ENCODE results near the gene FHL3. TPM values are rescaled to one million over a fixed set of nuclear protein-coding genes. Genes with fewer than 3 reads are reported as not detected.
"Not testable (repeated sequence)": the region's sequence is repeated elsewhere in the genome, so short reads cannot be mapped to it uniquely, and the experiment has no call there.

FHL3 gene
- total RNA-seq, 2 donors from 2014 or later: 17.9 to 39.0 TPM

DNA sequence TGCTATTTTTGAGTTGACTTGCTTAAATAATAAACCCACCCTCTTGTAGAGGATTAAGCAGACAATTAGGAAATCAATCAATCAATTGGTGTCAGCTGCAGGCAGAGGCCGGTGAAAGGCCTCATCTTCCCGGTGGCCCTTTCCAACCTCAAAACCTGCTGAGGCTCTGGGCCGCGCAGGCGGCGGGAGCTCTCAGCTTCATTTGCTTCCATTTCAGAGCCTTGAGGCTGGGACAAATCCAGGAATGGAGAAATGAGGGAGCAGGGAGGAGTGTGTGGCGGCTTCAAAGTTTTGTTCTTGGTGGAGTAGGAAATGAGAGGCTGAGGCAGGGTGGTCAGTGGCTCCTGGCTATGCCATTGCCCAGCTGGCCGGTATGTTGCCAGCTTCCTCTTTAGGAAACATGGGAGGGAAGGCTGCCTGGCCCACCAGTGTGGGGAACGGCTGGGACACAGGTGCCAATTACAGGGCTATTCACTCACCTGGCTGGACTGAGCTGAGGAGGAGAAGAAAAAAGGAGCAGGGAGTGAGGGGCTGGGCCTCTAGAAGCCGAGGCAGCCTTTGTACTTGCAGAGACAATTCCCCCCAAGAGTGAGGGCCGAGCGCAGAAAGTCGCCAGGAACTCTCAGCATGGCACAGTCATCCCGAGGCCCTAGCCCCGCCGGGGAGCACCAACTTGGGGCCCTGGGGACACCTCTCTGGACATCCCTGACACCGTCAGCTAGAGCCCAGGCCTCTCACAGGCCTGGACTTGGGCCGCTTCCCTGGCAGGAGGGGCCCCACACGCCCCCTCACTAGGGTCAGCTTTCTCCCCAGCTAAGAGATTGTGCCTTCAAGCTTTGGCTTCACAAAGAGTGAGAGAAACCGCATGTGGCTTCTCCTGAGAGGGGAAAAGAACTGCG lies 36.9 kb upstream of the FHL3 start:
- no peaks in the 10 kb centered on the region for H3K36me3 Mint-ChIP-seq
- no peak for ATAC-seq
- H3K27ac Mint-ChIP-seq: no peak overlapping the region
- H3K9me3 Mint-ChIP-seq: no peaks in the 10 kb centered on the region
- DNase-seq (ENCODE audit: low spot score in 2 of 2): no peak

DNA sequence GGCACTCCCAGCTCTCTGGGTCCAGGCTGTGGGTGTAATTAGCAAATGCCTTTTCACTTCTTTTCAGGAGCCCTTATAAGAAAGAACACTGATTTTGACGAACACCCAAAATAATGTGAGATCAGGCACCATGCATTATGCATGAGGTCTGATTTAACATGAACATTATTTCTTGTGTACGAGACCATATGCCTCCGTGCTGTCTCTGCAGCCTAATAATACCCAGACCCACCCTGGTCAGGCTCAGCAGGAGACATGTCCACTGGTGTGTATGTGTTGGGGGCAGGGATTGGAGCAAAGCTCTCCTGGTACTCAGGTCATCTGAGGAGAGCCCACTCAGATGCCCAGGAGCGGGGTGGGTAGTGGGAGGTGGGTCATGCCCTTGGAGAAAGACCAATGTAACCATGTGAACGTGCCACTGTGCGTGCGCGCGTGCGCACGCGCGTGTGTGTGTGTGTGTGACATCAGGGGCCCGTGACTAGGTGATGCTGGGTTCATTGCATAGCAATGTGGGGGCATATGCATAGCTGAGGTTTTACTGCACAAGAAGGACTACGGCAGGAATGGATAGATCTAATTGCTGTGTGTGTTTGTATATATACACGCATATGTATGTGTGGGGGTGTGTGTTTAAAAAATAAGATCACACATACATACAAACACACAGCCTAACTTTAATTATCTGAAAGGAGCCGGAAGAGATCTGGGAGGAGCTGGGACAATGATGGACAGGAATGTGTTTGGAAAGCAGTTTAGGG lies 34.2 kb upstream of the FHL3 start:
- Mint-ChIP-seq H3K27ac (no peak overlapping the region), H3K36me3 (no peaks in the 10 kb centered on the region), H3K9me3 (no peaks in the 10 kb centered on the region)
- ATAC-seq: no peak
- DNase-seq (ENCODE audit: low spot score in 2 of 2): no peak

DNA sequence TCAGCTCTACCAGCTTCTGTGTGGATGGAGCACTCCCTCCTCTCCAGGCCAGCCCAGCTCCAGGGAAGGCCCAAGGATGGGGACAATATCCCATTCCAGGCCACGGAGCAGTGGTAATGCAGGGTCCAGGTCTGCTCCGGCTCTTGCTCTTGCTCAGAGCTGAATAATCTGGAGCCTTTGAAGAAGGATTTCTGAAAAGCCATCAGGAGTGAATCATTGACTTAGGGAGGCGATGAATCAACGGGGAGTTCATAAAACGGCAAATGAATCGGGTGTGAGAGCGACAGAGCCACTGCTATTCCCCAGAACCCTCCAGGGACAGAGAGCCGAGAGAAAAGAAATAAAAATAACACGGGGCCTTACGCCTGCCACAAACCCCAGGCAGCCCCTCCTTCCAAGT lies 33.5 kb upstream of the FHL3 start:
- ATAC-seq (peak in 1 of 2 donors; percentile 21), DNase-seq (ENCODE audit: low spot score in 2 of 2) (no peak)
- Mint-ChIP-seq H3K36me3 (no peaks in the 10 kb centered on the region), H3K27ac (no peak overlapping the region), H3K9me3 (no peaks in the 10 kb centered on the region)

DNA sequence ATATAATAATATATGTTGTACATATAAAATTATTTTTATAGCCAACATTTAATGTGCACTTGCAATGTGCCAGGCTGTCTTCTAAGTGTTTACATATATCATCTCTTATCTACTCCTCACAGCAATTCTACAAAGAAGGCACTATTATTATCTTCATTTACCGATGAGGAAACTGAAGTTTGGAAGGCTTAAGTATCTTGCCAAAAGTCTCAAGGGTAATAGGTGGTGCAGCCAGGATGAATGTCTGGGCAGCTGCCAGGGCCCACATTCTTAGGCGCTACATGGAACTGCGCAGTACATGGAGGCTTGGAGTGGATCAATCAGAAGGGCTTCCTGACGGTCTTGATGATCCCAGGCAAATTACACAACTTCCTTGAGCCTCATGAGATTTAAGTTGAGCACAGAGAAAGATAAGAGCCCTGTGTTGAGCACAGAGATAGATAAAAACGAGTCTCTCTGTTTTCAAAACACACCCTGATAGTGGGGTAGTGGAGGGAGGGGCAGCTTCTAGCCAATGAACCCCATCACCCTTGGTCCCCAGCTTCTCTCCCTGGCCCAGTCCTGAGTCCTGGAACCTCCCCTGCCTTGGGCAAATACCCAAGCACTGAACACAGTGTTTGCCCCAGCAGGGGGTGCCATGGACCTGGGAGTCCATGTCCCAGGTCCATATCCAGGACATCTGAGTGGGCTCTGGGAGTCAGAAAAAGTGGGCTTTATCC lies 32.1 kb upstream of the FHL3 start:
- ATAC-seq (no peak), DNase-seq (ENCODE audit: low spot score in 2 of 2) (no peak)

DNA sequence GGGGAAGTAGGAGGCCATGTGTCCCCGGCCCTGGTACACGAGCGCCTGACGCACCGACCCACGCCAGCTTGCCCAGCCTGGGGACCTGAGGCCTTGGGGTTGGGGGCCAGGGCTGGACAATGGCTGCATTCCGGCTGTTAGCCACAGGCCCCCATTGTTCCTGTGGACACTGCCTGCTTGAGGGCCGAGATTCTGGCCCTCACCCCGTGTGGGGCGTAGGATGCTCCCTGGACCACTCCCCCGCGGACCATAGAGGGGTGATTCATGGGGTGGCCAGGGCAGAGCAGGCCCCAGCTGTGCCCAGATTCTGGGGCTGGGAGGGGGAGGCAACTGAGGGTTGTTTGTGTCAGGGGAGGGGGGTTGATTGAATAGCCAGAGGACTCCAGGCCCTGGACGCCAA lies 29.6 kb upstream of the FHL3 start:
- ATAC-seq: no peak
- no peak overlapping the region for H3K27ac Mint-ChIP-seq
- H3K36me3 Mint-ChIP-seq: no peaks in the 10 kb centered on the region
- DNase-seq (ENCODE audit: low spot score in 2 of 2): no peak
- H3K9me3 Mint-ChIP-seq: no peaks in the 10 kb centered on the region

More for the DNA sequence above, 32.1 kb upstream of the FHL3 start:
- H3K36me3 Mint-ChIP-seq: no peaks in the 10 kb centered on the region
- H3K9me3 Mint-ChIP-seq: no peaks in the 10 kb centered on the region
- H3K27ac Mint-ChIP-seq: no peak overlapping the region

DNA sequence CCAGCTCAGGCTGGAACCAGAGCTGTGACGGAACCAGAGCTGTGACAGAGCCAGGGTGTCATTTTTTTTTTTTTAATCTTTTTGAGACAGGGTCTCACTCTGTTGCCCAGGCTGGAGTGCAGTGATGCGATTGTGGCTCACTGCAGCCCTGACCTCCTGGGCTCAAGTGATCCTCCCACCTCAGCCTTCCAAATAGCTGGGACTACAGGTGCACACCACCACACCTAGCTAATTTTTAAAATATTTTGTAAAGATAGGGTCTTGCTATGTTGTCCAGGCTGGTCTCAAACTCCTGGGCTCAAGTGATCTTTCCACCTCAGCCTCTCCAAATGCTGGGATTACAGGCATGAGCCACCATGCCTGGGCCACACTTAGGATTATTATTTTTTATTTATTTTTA lies 27.7 kb upstream of the FHL3 start:
- not testable (repeated sequence) for H3K36me3 Mint-ChIP-seq; H3K9me3 Mint-ChIP-seq; H3K27ac Mint-ChIP-seq; ATAC-seq; DNase-seq (ENCODE audit: low spot score in 2 of 2)

DNA sequence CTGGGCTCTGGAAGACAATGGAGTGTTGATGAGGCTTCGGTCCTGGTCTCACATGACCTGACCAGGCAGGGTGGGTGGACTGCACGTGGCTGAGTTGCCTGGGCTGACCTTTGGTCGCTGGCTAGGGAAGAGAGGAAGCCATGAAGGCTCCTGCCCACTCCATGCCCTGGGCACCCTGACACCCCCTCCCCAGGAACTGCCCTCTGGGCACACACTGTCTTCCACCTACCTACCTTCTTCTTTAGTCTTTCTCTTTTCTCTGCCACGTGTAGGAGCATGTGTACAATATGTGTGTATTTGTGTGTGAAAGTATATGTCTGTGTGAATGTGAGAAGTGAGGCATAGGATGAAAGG lies 26.2 kb upstream of the FHL3 start:
- H3K9me3 Mint-ChIP-seq: no peaks in the 10 kb centered on the region
- H3K27ac Mint-ChIP-seq: no peak overlapping the region
- no peaks in the 10 kb centered on the region for H3K36me3 Mint-ChIP-seq
- DNase-seq (ENCODE audit: low spot score in 2 of 2) (peak in 1 of 2 donors; percentile 53), ATAC-seq (no peak)

DNA sequence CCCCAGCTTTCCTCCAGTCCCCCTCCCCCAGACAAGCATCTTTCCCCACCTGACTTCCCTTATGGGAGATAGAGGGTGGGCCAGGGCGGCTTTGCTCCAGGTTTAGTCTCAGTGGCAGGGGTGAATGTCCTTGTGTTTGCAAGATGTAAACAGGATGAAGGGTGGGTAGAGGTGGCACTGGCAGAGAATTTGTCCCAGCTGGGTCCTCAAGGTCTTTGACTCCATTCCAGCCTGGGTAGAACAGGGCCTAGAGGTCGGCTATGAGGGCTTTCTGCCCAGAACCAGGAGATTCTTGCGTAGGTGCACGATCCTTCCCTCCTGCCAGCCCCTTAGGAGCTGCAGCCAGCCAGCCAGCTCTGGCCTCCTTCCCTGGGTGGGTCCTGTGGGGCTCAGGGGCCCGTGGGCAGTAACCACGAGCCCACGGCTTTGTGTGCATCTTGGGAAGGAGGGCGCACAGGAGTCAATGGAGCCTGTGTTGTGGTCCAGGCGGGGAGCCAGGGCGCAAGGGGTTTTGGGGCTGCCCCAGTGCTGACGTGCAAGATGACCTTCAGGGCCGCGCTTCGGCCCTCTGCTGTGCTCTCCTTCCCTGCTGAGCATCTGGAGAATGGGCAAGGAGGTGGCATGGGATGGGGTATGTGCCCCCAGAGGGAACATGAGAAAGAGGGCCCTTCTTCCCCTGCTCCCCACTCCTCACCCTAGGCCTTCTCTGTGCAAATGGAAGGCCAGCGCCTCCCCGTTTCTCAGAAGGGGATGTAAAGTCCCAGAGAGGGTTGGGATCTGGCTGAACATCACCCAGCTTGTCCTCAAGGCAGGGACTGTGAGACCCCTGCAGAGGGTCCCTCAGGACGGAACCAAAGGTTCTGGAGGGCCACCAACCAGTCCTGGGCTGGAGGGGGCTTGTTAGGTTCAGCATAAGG lies 25.5 kb upstream of the FHL3 start:
- Mint-ChIP-seq H3K27ac (peak overlapping the region; percentile 92 to 93), H3K36me3 (no peaks in the 10 kb centered on the region), H3K9me3 (no peaks in the 10 kb centered on the region)
- ATAC-seq (no peak), DNase-seq (ENCODE audit: low spot score in 2 of 2) (no peak)

DNA sequence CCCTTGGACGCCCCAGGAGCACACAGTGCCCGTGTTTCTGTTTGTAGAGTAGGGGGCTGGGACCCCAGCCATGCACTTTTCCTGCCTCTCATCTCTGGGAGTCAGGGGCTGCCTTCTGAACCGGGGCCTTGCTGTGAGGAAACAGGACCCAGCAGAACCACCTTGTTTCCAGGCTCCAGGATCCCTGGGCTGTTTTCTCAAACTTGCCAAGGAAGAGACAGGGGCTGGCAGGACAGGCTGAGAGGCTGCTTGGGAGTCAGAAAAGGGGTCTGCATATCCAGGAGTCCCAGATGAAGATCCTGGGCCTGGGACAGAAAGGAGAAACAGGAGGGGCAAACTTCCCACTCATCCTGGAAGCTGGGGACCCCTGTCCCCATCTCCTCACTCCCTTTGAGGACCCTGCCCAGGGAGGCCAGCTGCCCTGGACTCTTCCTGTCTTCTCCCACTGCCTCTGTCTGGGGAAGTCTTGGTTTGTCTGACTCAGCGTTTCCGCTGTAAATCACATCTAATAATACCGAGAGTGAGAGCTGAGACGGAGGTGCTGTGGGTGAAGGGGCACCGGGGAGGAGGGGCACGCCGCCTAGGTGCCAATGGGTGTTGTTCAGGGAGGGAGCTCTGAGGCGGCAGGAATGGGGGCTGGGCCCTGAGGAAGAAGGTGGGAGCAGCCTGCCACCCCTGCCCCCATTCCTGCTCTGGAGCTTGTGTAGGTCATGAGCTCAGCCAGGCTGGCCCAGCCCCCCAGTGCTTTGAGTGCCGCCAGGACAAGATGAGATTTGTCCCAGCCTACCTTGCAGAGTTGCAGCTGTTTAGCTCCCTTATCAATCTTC lies 24.6 kb upstream of the FHL3 start:
- peak; percentile 58 to 67 for ATAC-seq
- peak overlapping the region; percentile 92 to 95 for H3K27ac Mint-ChIP-seq
- H3K36me3 Mint-ChIP-seq: no peaks in the 10 kb centered on the region

DNA sequence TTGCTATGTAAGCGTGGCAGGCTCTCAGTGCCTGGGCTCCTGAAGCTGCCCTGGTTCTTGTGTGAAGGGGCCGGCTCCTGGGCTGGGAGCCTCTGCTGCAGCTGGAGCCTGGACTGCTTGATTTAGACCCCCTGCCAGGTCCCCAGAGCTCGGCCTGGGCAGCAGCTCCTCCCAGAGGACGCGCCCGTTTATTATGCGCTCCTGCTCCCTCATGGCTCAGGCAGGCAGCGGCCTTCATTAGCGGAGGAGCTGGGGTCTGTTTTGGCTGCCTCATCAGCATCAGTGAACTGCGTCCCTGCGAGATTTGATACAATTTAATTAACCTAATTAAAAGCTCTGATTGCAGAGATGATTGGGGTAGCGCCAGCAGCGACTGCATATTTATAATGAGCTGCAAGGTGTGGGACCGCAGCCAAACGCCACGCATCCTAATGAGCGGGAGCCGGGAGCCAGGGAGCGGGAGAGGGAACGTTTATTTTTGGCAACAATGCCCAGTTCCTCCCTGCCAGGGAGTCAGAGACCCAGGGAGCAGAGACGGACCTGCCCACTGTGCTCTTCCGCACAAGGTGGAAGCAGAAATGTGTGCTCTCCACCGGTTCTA lies 23.9 kb upstream of the FHL3 start:
- H3K36me3 Mint-ChIP-seq: no peaks in the 10 kb centered on the region
- no peak for ATAC-seq
- peak overlapping the region; percentile 92 to 95 for H3K27ac Mint-ChIP-seq
- no peaks in the 10 kb centered on the region for H3K9me3 Mint-ChIP-seq
- peak in 1 of 2 donors; percentile 46 for DNase-seq (ENCODE audit: low spot score in 2 of 2)

More for the DNA sequence above, 24.6 kb upstream of the FHL3 start:
- H3K9me3 Mint-ChIP-seq: no peaks in the 10 kb centered on the region
- peak; percentile 72 to 82 for DNase-seq (ENCODE audit: low spot score in 2 of 2)

DNA sequence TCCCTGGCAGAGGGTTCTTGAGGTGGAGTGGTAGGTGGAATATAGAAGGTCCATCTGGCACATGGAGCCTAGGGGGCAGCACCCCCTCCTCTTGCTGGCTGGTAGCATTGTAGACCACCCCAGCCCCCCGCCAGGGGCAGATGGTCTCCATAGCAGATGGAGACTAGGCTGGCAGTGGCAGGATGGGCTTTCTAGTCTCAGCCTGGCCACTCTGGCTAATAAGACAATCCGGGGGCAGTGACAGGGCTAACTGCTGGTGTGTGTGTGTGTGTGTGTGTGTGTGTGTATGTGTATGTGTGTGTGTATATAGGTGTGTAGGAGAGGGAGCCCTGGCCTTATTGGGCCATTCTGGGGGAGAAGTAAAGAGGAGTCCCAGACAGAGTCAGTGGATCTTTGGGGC lies 23.4 kb upstream of the FHL3 start:
- no peaks in the 10 kb centered on the region for H3K9me3 Mint-ChIP-seq
- peak overlapping the region; percentile 92 to 95 for H3K27ac Mint-ChIP-seq
- no peak for ATAC-seq
- no peaks in the 10 kb centered on the region for H3K36me3 Mint-ChIP-seq
- DNase-seq (ENCODE audit: low spot score in 2 of 2): no peak

DNA sequence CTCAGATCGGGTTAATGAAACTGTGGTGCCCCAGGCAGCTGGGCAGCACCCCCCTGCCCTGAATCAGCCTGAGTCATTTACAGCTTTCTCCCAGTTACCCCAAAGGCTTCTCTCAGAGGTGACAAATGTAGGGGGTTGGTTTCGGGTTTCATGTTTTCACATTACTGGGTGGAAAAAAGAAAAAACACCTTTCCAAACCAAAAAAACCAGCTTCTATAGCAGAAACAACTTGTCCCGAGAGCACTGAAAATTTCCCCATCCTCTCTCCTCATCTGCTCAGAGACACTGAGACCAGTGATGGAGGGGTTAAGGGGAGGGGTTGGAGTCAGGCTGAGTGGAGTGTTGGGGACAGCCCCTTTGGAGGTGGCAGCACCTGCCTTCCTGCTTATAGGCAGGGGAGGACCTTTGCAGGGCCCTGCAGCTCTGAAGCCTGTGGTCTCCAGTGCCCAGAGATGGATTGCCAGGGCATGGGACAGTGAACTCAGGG lies 22.8 kb upstream of the FHL3 start:
- DNase-seq (ENCODE audit: low spot score in 2 of 2): peak; percentile 75 to 85
- H3K9me3 Mint-ChIP-seq: no peaks in the 10 kb centered on the region
- ATAC-seq: peak; percentile 86 to 89
- no peaks in the 10 kb centered on the region for H3K36me3 Mint-ChIP-seq
- peak overlapping the region; percentile 92 to 95 for H3K27ac Mint-ChIP-seq

DNA sequence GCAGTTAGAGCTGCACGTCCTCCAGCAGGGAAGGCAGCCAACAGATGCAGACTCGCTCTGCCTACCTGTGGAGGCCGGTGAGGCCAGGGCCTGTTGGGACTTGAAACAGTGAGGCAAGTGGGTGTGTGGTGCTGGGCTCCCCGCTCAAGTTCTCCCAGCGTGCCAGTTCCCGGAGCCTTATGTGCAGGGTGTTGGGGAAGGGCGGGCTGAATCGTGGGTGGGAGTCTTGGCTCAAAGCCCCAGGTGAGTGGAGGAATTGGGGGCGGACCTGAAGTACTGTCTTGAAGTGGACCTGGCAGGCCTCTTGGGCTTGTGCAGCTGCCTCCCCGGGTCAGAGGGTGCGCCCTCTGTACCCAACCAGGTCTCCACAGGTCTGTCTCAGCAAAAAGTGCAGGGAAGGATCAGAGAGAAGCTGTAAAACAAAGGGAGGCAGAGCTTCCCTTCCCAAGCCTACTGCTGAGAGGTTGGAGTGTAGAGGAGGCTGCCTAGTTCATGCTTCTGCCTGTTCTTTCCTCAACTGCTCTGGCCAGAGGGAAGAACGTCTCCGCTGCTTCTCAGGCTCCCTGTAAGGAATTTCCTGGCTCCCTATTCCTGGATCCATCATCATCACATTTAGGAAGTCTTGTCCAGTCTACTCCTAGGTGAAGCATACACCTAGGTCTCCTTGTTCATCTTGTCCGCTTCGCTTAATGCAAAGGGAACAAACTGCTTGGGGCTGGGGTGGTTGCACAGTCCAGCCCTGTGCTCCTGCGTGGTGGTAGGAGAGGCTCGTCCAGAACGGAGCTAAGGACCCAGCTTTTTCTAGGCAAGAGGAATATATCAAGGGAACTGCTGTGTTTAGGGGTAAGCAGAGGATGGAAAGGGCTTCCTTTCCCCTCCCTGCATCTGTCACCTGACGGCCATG lies 22.1 kb upstream of the FHL3 start:
- ATAC-seq: no peak
- Mint-ChIP-seq H3K27ac (peak overlapping the region; percentile 92 to 95), H3K36me3 (peaks cover 5% of the 10 kb centered on the region in 2 donors), H3K9me3 (no peaks in the 10 kb centered on the region)
- peak in 1 of 2 donors; percentile 53 for DNase-seq (ENCODE audit: low spot score in 2 of 2)

DNA sequence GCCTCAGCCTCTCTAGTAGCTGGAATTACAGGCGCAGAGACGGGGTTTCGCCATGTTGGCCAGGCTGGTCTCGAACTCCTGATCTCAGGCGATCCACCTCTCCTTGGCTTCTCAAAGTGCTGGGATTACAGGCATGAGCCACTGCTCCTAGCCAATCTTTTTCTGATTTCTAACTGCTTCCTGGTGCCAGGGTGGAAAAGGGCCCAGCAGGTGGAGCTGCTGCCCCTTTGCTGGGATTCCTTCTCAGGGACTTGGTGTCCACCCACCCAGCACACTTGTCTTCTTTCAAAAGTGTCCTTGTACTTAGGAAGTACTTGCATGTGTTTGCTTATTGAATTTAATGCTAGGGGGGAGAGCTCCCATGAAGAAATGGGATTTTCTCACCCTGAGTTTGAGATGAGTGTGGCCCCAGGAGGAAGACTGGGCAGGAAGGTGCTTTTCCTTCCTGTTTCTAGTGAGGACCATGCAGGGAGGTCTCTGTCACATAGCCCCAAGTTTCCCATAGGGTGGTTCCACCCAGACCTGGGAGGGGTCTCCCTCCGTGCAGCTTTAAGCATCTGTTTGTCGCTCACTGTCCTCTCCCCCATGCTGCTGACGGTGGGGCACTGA lies 21.4 kb upstream of the FHL3 start:
- Mint-ChIP-seq H3K36me3 (peaks cover 10 to 12% of the 10 kb centered on the region in 2 donors), H3K27ac (peak overlapping the region in 1 of 2 donors; percentile 60), H3K9me3 (no peaks in the 10 kb centered on the region)
- no peak for ATAC-seq
- peak in 1 of 2 donors; percentile 58 for DNase-seq (ENCODE audit: low spot score in 2 of 2)

All from activated naive CD4-positive, alpha-beta T cell treated with anti-CD3 and anti-CD28 coated beads, Interleukin-2, amount 50 U/mL, for 72 hours (primary cell).